ENCODE results near the gene QTRT2.

The QTRT2 gene

DNA sequence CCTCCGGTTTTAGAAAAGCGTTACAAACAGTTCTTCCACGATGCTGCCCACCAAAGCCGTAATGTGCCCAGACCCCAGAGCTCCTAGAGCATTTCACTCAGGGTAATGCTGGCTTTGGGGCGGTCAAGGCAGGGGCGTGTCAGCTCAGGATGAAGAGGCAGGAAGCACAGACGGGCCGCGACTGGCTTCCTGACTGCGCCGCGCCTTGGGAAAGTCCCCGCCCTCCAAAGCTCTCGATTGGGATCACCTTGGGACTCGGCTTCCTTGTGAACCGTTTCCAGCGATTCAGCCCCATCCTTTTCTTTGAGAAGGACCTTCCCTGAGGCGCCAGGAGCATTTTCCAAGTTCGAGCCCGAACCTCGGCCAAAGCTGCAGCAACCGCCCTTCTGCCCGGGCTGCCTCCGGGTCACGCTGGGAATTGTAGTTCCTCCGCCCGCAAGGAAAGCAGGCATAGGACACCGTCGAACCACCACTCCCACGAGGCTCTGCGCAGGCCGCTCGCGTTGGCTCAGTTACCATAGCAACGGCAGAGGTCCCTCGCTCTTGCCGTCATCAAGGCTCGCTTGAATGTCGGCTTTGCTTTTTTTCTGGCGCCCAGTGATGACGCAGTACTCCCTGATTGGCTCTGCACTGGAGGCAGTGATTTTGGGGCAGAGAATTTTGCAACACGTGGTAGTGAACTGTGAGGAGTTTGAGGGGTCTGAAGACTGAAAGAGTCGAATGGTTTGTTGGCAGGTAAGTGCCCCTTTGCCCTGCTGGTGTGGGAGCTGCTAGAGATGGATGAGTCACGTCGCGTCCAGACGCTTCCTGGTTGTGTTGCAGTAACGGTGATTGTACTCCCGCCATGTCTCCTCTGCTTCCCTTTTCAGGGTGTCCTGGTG, at the start of gene QTRT2, which contains the start of gene CCDC191:
TSS of gene QTRT2 (plus strand) at position 608 of the 881 bp plus-strand sequence. CDS start 8,521 bp downstream, outside the sequence.
TSS of gene CCDC191 (minus strand) at position 397 of the 881 bp plus-strand sequence. CDS start at position 337, 60 bp downstream.
- FAIRE-seq: peak; percentile 99

DNA sequence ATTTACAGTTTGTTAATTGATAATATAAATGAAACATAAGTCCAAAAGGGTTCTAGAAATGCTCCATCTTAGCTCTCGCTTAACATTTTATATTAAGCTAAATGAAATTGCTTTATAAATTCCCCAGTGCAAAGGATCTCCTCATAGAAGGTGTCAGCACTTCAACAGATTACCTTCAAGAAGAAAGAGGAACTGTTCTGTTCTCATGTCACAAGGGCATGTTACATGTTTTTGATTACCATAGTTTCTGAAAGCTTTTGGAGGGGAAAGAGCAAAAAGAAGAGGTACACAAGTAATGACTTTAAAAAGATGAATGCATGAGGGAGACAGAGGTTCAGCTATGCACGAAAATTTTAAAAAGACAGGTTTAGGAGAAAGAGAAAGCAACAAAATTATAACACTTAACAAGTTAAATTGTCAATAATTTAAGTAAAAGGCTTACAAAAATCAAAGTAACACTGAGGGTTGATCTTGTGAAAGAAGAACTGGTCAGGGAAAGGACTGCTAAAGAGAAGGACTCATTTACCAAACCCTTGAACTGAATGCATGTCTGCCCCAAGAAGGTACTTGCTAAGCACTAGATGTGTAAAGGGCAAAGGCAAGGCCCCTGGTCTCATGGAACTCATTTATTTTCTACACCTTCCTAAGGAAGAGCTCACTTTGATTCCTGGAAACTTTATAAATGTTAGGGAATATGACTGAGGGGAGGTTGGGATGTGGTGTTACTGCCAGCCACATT, 45.3 kb upstream of the QTRT2 start:
- FAIRE-seq: no peak

GRCh38 chr3:114014211-114014610, 42.3 kb upstream of the QTRT2 start:
- FAIRE-seq: no peak

DNA sequence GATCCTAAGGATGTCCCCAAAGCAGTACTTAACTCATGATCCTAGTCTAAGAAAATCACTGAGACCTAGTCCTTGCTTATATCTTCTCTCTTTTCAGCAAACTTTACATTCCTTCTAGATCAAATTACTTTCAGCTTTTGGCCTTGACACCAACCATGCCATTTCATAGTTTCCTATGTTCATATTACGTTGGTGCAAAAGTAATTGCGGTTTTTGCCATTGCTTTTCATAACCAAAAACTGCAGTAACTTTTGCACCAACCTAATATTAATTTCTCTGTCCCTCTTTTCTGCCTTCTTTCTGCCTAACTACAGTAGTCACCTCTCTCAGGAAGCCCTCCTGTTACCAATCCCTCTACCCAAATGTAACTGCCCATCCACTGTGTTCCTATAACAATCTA, 37.1 kb upstream of the QTRT2 start:
- FAIRE-seq: no peak

DNA sequence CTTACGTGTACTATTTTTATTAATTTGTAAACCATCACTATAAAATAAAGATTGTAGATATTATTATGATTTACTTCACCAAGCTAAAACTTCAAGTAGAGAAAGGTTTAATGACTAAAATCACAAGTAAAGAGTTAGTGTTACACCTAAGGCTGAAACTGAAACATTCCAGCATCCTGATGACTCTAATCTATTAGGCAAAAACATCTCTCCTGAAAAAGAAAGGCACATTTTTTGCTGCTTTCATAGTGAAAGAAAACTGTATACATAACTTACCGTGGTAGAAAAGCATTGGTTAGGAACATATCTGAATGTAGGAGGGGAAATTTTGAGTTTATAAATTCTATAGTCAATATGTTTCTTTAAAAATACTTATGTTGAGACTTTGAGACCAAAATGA, 35.6 kb upstream of the QTRT2 start:
- no peak for FAIRE-seq

DNA sequence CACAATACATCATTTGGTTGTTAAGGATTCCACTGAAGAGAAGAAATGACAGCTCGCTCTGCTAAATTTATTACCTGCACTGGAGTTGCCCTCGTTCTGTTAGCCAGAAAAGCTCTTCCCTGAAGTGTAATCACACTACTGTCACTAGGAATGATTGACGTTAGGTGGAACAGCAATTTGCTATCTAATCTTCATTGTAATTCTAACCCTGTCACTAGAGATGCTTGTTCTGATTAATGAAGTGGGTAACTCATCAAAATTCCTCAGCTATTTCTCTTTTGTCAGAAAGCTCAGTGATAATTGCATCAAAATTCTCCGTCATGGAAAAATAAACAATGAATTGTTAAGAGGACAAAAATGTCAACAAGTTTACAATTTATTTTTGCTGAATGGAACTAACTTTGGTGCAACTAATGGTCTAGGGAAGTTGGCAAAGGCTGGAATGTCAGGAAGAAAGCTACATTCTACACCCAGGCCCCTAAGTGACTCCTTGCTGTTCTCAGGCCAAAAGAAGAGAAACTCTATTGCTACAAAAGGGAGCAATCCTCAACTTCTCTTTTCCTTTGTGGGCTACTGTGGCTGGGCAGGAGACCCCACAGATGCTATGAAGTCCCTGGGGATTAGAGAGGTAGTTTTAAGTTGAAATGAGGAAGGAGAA, 34.3 kb upstream of the QTRT2 start:
- FAIRE-seq: no peak

- FAIRE-seq: no peak
Observed at GRCh38 chr3:114025451-114025850, 31.1 kb upstream of the QTRT2 start.

- FAIRE-seq: no peak
Observed at GRCh38 chr3:114026331-114026730, 30.2 kb upstream of the QTRT2 start.

DNA sequence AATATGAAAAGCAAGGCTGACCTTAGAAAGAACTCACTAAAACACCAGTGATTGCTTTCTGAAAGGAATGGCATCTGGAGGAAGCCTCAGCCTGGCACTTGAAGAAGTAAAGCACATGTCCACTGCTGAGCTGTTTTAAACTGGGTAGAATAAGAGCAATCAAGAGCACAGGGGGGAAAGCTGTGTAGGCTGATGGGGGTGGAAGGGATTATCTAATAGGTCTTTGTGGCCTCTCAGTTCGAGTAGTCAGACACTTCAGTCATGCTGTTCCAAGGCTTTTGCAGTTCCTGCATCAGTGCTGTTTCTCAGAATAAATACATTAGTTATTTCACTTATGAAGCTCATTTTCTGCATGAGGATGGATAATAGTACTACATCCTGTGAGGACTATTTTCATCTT, 22.8 kb upstream of the QTRT2 start:
- no peak for FAIRE-seq

GRCh38 chr3:114034211-114034610, 22.3 kb upstream of the QTRT2 start:
- no peak for FAIRE-seq

GRCh38 chr3:114034787-114035545, 21.6 kb upstream of the QTRT2 start:
- no peak for FAIRE-seq

- no peak for FAIRE-seq
Observed at GRCh38 chr3:114035896-114036295, 20.6 kb upstream of the QTRT2 start.

DNA sequence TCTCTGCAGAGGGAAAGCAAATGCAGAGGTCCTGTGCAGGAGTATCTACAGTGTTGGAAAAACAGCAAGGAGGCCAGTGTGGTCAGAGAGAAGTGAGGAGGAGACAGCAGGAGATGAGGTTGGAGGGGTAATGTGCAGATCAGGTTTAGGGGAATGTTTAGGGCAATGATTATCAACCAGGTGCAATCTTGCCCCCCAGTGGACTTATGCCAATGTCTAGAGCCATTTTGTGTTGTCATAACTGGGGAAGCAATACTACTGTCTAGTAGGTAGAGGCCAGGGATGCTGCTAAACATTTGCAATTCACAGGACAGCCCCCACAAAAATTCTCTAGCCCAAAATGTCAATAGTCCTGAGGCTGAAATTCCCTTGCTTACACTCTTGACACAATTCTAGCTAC, 13.3 kb upstream of the QTRT2 start:
- no peak for FAIRE-seq

DNA sequence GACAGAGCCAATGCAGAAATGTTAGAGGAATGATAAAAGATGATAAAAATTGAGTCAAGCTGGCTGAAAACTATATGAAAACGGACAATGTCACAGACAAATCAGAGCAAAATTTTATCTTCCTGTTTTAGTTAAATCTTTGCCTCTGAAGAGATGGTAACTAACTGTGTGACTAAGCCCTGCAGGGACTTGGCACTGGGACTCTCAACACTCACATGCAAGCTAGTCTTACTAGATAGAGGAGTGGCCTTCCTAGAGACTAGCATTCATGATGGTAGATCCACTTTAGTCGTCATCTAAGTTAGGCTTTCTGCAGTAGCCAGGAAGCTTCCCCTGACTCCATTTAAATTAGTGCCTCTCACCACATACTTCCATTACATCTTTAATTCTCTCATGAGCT, 4.3 kb upstream of the QTRT2 start:
- FAIRE-seq: no peak

GRCh38 chr3:114057011-114057347, 442 bp downstream of the QTRT2 start:
- no peak for FAIRE-seq

DNA sequence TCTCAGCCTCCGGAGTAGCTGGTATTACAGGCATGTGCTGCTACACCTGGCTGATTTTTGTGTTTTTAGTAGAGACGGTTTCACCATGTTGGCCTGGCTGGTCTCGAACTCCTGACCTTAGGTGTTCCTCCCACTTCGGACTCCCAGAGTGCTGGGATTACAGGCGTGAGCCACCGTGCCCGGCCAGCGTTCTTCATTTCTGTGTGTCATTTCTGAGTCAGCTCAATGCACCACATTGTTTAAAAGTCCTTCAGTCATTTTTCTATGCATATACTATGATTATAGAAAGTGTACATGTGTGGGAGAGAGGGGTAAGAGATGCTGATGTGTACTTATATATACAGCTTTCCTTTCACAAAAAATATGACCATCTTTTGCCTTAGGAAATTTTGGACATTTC, 2.1 kb downstream of the QTRT2 start:
- no peak for FAIRE-seq

GRCh38 chr3:114060906-114061655, 4.5 kb downstream of the QTRT2 start:
- FAIRE-seq: no peak

- no peak for FAIRE-seq
Observed at GRCh38 chr3:114067804-114068203, 11.3 kb downstream of the QTRT2 start.

- no peak for FAIRE-seq
Observed at GRCh38 chr3:114068336-114068735, 11.8 kb downstream of the QTRT2 start.

GRCh38 chr3:114071786-114072185, 15.2 kb downstream of the QTRT2 start:
- FAIRE-seq: no peak

GRCh38 chr3:114076711-114077110, 20.2 kb downstream of the QTRT2 start:
- no peak for FAIRE-seq

DNA sequence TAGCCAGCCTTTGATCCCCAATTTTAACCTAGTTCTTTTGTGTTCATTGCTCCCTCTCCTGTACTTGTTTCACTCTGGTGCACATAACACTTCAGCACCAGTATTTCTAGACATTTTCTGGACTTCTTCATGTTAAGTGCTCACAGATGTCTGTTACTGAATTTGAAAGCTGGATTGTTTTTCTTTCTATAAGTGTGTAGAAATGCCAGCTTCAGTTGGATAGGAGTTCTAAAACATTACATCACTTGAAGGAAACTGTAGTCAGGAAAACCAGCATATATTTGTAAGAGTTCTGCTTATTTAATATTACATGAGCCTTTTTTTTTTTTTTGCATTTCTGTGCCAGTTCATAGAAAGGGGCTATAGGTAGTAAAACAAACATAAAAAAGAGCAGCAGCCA, 21.6 kb downstream of the QTRT2 start:
- FAIRE-seq: no peak

Data from endometrium (tissue), 2 donors.